ENCODE data around the gene HS3ST4.

GRCh38 chr16:26137956-26138355 is 446.2 kb downstream of the HS3ST4 start:
- TF ChIP-seq POLR2A (IDR thresholded peaks at IDR 0.05) = no peak
- no peak for TF ChIP-seq CTCF (IDR thresholded peaks at IDR 0.05)

Measured in tibial nerve (tissue), 3 donors.